Daoy (cell line): ENCODE data around the gene GOLGA7B. TPM values are rescaled to one million over a fixed set of nuclear protein-coding genes. Genes with fewer than 3 reads are reported as not detected.
"Not testable (repeated sequence)": the region's sequence is repeated elsewhere in the genome, so short reads cannot be mapped to it uniquely, and the experiment has no call there.

Source experiments
- DNase-seq: peaks from one replicate; pipeline ENCODE4 v3.0.0-alpha.2; 2015; ENCODE audit warnings: low read depth
- total RNA-seq: library from RNA; depleted of rRNA; stranded (reverse); fragments of >200 nt; shearing (Covaris generic); gene quantifications from 2 replicates; pipeline ENCODE4 v1.2.3, GENCODE V29; 2014

The GOLGA7B gene
- total RNA-seq, 1 experiment from 2014 or later, result 1.3 TPM

GRCh38 chr10:97831259-97831658 lies 18.4 kb upstream of the GOLGA7B start:
- no peak for DNase-seq

- no peak for DNase-seq
Measured at GRCh38 chr10:97836446-97836845, 13.2 kb upstream of the GOLGA7B start.

- no peak for DNase-seq
Measured at GRCh38 chr10:97838091-97838490, 11.6 kb upstream of the GOLGA7B start.

GRCh38 chr10:97841166-97841565 lies 8.5 kb upstream of the GOLGA7B start:
- not testable (repeated sequence) for DNase-seq

- DNase-seq, result not testable (repeated sequence)
Measured at GRCh38 chr10:97842114-97842513, 7.5 kb upstream of the GOLGA7B start.

GRCh38 chr10:97842656-97843280 lies 6.9 kb upstream of the GOLGA7B start:
- DNase-seq, result peak; percentile 77

GRCh38 chr10:97843281-97843671 lies 6.4 kb upstream of the GOLGA7B start:
- DNase-seq, result peak; percentile 75

- not testable (repeated sequence) for DNase-seq
Measured at GRCh38 chr10:97843972-97844371, 5.7 kb upstream of the GOLGA7B start.

- no peak for DNase-seq
Measured at GRCh38 chr10:97844678-97845077, 5.0 kb upstream of the GOLGA7B start.

GRCh38 chr10:97849103-97849686 lies 448 bp upstream of the GOLGA7B start:
- peak; percentile 24 for DNase-seq

GRCh38 chr10:97850446-97850845 lies 803 bp downstream of the GOLGA7B start:
- peak; percentile 23 for DNase-seq

GRCh38 chr10:97851341-97852001 lies 1.8 kb downstream of the GOLGA7B start:
- DNase-seq, result no peak

GRCh38 chr10:97852277-97852676 lies 2.6 kb downstream of the GOLGA7B start:
- peak; percentile 36 for DNase-seq

- peak; percentile 53 for DNase-seq
Measured at GRCh38 chr10:97852840-97853405, 3.3 kb downstream of the GOLGA7B start.

GRCh38 chr10:97854743-97855142 lies 5.1 kb downstream of the GOLGA7B start:
- DNase-seq, result no peak

GRCh38 chr10:97858001-97858439 lies 8.4 kb downstream of the GOLGA7B start:
- DNase-seq, result peak; percentile 63

- DNase-seq, result peak; percentile 89
Measured at GRCh38 chr10:97861097-97861750, 11.6 kb downstream of the GOLGA7B start.

GRCh38 chr10:97861924-97862323 lies 12.3 kb downstream of the GOLGA7B start:
- DNase-seq, result no peak

- DNase-seq, result no peak
Measured at GRCh38 chr10:97863808-97864207, 14.2 kb downstream of the GOLGA7B start.

- DNase-seq, result no peak
Measured at GRCh38 chr10:97865488-97865887, 15.8 kb downstream of the GOLGA7B start.

- DNase-seq, result no peak
Measured at GRCh38 chr10:97866524-97867219, 17.0 kb downstream of the GOLGA7B start.
